NCI-H748 (cell line): ENCODE results near the gene MYO10.
"Not testable (repeated sequence)": the region's sequence is repeated elsewhere in the genome, so short reads cannot be mapped to it uniquely, and the experiment has no call there.

Source experiments
- DNase-seq: peaks from one replicate; lab custom pipeline; 2025; ENCODE audit not compliant: unreplicated experiment; lab: John Stamatoyannopoulos, UW

MYO10 gene

DNA sequence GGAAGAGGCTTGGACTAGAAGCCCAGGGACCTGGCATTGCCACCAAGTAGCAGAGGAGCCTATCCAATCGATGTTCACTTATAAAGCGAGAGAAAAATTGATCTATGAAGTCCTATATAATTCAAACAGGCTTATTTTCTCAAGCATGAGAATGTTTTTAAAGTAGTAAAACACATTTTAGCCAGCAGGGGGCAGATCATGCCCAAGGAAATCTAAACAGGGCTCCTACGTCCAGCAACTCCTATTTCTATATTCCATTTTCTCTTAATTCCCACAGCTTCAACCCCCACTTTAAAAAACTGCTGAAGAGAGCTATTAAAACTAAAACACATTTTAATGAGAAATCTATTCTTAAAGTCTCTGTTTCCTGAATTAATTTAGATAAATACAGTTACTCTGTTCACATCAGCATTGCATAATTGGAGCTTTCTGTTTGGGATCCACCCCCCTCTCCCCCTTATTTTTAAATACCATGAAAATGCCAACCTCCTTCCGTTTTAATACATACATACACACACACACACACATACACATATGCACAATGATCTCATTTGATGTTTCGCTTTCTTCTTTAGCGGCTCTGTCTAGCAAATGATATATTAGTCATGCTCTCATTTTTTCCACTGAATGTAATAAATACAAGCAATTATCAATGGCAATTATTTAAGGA is 144.9 kb downstream of the MYO10 start:
- DNase-seq: peak; percentile 77

DNA sequence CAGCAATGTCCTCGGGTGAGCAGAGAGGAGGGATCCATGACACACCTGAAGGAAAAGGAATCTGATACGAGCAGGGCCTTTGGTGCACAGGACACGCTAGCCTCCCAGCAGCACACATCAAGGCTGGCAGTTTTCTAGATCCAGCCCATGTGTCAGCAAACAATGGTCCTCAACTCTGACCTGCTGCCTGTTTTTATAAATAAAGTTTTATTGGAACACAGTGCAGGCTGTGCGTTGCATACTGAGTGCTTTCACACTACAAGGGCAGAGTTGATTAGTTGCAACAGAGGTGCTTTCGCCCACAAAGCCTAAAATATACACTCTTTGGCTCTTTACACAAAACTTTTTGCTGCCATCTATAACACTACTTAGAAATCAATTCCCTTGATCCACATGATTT is 147.1 kb downstream of the MYO10 start:
- no peak for DNase-seq

DNA sequence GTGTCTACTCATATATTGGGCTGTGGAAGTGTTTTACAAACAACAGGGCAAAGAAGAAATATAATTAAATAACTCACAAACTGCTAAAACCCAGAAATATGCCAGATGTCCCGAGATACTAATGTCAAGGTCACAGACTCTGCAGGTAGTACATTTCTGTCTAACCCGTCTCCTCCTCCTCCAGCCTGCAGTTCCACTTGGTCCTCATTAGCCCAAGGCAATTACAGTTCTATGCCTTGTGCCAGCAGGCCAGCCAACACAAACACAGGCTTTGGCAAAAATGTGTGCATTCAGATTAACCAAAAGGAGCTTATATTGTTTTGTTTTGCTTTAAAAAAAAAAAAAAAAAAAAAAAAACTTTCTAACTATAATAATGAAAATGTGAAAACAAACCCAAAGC is 148.8 kb downstream of the MYO10 start:
- peak; percentile 43 for DNase-seq

DNA sequence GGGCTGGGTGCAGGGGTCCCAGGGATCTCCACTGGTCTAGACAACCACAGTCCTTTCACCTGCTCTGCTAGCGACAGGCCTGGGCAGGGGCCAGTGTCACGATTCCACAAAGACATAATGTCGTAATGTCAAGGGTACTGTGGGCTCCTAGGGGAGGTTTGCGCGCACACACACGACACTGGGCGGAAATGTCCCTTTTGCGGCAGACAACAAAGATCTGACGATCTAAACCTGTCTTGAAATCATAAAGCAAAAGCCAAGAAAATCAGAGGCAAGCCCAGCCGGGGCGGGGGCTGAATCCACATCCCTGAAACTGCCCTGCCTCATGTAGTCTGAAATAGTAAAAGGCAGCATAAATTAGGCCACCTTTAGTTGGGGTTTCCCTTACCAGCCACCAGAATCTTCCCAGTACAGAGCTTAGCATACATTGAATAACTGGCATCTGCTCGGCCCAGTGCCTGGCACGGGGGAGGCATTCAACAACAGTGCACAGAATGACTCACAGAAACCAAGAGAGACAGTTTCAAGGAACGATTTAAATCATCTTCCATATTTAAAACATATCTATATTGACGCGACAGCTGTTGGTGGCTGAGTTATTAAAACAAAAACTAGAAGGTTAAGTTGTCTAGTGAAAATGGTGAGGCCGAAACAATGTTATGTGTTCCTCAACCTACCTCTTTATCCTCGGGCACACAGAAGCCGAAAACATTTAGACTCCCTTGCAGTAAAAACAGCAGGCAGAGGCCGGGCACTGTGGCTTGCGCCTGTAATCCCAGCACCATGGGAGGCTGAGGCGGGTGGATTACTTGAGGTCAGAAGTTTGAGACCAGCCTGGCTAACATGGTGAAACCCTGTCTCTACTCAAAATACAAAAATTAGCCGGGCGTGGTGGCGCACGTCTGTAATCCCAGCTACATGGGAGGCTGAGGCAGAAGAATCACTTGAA is 151.0 kb downstream of the MYO10 start:
- no peak for DNase-seq

DNA sequence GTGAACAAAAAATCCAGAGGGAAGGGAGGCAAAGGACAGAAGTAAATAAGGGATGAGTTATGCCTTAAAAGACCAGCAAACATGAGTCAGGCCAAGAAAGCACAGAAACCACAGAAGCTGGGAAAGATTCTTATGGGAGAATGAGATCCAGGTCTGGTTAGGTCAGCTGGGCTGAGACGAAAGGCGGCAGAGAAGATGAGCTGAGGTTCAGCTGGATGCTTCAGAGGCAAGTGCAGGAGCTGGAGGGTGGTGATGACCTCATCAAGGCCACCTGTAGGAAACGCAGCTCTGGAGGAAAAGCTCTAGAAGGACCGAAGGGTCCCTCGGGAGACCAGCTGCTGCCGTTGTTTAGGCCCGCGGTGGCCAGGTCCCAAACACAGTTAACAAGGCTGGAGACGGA is 152.0 kb downstream of the MYO10 start:
- no peak for DNase-seq

DNA sequence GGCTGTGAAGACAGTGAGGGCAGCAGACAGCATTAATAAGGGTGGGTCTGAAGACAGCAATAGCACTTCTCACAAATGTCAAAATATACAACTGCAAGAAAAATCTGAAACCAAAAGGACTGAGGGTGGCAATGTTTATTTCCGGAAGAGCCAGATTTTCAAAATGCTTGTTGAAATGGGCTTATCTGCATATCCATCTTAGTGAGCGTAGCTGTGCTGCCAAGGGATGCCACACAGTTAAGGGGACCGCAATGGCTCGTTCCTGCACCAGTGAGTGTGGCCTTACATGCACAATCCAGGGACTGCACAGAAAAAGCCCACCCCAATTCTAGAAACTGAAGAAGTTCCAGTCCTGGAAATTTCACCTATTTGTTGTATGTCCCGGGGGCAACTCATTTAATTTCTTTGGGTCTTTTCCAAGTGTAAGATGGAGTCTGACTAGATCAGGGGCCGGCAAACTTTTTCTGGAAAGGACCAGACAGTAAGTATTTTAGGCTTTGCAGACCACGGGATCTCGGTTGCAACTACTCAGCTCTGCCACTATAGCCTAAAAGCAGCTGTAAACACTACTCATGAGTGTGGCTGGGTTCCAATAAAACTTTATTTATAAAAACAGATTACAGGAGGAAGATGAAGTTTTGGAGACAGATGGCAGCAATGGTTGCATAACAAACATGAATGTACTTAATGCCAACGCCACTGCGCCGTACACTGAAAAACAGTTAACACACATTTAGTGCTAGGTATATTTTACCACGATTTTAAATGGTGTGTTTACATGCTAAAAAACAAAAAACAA is 154.1 kb downstream of the MYO10 start:
- DNase-seq: no peak

DNA sequence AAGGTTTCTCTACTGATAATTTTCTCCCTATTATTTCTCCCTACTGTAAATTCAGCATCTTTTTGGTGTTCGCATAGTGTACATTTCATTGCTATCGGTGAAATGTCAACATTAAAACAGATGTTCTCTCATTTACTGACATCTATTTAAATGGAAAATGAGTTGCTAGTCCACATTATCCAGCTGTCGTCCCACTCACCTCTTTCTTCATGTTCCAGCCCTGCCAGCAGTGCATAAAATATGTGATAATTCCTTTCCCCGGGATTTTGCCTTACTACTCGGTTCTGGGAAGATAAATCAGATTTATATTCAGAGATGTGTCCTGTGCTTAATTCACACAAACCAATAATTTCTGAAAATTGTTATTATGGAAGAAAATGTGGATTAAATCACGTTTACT is 155.8 kb downstream of the MYO10 start:
- peak; percentile 39 for DNase-seq

DNA sequence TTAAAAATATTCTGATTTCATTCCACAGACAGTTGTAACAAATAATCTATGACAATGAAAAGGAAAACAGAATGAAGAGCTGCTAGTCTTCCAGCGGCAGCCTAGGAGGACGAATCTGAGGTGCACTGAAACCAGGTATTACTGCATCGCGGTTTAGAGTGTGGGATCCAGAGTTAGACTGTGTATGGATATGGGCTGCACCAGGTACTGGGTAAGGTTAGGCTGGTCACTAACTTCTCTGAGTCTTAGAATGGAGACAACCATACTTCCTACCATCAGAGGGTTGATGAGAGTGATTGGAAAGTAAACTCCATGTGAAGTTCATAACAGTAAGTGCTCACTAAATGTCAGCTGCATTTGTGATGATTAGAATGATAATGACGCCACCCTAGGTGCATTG is 158.7 kb downstream of the MYO10 start:
- no peak for DNase-seq

DNA sequence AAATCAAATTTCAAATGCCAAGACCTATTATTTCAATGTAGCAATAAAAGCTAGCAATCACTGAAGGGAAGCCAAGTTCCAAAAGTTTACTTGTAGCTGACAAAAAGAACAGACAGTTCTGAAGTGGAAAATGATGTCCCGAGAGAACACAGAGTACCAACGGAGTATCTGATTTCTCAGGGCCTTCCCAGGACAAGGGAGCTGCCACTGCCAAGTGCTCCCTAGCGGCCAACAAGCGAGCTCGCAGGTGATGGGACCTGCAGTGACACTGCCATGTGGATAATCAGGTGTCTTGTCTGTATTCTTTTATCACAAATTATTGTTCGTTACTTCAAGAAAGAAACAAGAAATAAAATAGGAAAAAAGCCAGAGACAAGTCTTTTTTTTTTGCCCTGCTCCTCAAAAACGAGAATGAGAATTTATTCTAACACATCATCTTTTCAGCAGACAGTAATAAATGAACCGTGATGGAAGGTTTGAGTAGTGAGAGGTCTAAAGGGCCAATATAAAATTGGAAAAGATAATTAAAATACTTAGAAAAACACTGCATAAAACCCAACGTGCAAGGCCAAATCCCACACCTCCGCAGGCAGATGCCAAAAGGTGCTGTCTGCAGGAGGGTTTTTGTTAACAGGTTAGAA is 159.4 kb downstream of the MYO10 start:
- peak; percentile 88 for DNase-seq

DNA sequence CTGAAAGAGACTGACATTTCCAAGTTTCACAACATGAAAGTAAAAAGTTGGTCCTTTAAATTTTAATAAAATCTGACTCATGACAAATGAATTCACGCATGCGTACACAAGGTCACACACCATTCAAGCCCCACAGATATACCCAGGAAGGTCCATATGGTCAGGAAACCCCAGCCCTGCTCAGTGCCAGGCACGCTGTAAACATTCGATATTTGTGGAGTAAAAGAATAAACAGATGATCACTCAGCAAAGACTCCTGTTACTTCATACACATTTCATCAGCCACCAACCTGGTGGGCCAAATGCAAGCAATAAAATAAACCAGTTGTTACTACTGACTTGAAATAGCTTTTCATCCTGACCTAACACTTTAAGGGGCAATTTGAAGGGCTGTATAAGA is 161.3 kb downstream of the MYO10 start:
- DNase-seq: no peak

DNA sequence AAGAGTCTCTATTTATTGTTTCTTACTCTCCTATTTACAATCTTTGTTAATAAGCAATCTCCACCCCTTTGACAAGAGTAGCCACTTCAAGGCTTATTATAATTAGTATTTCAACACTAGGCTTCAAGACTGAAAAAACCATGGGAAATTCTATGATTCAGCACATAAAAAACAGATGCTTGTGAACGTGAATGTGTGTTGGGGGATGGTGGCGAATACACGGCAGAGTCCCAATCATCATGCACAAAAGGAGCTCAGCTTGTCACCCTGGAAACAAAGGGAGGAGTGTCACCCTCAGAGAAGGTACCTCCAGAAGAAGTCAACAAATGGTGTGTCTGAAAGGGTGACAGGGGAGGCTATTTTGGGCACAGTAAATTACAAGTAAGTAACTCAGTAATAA is 162.1 kb downstream of the MYO10 start:
- DNase-seq: peak; percentile 98

DNA sequence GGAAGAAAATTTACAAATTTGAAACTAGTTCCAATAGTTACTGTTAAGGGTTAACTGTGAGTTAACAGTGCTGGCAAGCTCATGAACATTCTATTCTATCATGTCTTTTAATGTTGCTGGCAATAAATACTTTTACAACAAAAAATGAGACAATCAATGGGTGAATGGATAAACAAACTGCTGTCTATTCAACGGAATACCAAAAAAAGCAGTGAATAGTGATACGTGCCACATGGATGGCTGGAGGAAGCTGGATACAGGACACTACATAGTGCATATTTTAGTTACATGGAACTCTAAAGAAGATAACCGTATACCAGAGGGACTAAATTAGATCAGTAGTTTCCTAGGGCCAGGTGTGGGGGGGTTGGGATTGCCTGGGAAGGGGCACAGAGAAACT is 163.5 kb downstream of the MYO10 start:
- DNase-seq: no peak

DNA sequence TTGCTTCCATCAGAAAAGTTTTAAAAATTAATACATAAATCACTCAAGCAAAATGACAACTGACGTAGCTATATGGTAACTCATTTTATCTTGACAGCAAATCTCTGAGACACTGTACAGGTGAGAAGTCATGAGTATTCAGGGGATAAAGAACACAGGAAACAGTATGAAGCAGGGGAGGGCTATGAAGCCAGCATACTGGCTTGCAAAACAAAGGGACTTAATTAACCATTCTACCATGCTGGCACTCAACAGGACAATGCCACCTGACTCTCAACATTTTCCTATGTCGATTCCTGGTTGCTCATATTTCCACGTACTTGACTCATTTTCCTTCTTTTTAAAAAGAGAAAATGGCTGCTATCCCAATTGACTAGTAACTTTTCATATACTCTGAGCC is 167.9 kb downstream of the MYO10 start:
- peak; percentile 37 for DNase-seq

DNA sequence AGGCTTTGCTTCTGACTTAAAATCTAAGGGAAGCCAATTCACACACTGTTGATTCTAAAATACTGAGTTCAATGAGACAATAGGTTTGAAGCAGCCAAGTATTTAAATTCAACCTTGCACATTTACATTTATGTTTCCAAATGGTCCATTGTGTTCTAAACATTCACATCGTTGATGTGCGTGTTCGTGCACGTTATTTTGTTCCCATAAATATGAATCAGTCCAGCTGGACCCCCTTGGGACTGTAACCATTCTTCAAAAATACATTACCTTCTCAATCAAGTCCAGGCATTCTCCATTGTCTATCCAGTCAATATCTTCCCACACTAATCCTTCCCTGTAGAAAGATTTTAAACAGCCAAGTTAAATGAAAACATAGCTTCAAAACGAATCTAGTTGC is 172.9 kb downstream of the MYO10 start:
- DNase-seq: no peak

DNA sequence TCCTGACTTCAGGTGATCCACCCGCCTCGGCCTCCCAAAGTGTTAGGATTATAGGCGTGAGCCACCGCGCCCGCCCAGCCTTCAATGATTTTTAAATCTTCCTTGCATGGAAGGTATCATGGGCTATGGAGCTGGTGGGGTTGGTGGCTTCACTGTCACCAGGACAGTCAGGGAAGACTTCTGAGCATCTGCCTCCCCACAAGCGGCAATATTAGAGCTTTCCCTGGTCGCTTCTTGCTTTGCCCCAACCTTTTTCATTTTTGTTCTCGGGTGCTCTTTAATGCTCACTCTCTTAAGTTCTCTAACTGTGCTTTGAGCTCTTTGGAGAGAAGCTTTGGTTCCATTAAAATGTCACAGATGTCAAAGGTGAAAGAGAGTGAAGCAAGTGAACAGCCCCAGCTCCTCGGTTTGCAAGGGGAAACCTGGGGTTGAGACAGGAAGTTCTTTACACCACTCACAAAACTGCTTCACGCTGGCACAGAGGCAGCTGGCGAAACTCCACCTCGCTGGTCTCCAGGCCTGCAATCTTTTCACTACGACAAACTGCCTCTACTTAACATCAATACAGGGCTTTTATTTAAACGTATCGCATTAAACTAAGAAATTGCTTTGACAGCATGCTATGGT is 176.8 kb downstream of the MYO10 start:
- peak; percentile 31 for DNase-seq

DNA sequence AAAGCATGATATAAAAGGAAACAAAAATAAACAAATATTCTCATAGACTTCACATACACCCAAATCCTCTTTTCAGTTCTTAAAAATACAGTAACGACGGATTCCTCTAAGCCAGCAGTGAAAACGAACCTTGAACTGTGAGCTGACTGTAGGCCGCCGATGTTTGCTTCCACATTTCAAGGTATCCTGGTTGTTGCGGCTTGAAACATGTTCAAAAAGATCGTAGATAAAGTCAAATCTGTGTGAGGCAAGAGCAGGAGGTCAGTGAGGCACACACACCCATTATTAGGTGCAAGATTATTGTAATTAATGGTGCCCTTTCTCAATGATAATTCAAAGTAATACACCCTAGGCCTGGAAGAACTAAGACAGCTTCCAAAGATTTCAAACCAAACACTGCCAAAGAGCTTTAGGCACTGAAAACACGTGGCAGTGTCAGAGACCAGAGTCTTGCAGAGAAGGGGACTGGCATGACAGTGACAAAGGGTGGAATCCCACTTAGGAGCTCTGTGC is 178.0 kb downstream of the MYO10 start:
- DNase-seq: no peak

DNA sequence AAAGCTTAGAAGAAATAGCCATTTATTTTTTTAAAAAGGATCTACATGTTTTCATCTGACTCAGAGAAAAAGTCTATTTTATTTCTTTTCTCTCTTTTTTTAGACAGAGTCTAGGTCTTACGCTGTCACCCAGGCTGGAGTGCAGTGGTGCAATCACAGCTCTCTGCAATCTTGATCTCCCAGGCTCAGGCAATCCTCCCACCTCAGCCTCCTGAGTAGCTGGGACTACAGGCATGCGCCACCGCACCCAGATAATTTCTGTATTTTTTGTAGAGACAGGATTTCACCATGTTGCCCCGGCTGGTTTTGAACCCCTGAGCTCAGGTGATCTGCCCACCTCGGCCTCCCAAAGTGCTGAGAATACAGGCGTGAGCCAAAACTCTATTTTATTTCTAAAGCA is 178.5 kb downstream of the MYO10 start:
- not testable (repeated sequence) for DNase-seq

DNA sequence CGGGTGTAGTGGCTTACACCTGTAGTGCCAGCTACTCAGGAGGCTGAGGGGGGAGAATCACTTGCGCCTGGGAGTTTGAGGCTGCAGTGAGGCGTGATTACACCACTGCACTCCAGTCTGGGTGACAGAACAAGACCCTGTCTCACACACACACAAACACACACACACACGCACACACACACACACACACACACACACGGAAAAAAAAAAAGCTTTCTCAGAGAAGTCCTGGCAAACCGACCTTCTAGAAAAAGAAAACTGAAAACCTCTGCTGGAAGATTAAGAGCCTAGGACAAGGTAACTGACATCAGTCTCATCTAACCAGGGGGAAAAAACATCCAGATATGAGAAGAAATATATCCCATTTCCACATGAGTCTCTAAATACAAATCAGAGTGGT is 178.9 kb downstream of the MYO10 start:
- no peak for DNase-seq

DNA sequence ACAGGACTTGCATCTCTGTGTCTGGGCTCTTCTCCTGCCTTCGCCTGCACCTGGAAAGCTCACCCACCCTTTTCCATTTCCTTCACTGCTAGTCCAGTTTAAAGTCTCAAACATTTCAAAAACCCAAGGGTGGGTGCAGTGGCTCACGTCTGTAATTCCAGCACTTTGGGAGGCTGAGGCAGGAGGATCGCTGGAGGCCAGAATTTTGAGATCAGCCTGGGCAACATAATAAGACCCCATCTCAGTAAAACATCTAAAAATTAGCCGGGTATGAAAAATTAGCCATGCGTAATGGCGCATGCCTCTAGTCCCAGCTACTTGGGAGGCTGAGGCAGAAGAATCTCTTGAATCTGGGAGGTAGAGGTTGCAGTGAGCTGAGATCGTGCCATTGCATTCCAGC is 179.4 kb downstream of the MYO10 start:
- no peak for DNase-seq

DNA sequence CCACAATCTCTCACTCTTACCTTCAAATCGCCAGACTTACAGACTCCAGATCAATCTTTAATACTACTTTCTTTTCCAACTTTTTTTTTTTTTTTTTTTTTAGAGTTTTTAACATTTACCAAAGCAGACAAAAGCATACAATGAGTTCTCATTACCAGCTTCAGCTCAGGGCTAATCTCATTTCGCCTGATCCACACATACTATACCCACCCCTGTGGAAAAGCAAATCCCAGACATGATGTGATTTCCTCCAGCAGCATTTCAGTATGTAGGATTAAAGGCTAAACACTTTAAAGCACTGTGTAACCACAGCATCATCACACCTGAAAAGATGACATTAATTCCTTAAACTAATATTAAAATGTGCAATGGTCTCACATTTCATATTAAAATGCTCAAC is 180.4 kb downstream of the MYO10 start:
- no peak for DNase-seq
